ENCODE results near the gene TMEM31.

Gene TMEM31, protein sequence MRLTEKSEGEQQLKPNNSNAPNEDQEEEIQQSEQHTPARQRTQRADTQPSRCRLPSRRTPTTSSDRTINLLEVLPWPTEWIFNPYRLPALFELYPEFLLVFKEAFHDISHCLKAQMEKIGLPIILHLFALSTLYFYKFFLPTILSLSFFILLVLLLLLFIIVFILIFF

DNA sequence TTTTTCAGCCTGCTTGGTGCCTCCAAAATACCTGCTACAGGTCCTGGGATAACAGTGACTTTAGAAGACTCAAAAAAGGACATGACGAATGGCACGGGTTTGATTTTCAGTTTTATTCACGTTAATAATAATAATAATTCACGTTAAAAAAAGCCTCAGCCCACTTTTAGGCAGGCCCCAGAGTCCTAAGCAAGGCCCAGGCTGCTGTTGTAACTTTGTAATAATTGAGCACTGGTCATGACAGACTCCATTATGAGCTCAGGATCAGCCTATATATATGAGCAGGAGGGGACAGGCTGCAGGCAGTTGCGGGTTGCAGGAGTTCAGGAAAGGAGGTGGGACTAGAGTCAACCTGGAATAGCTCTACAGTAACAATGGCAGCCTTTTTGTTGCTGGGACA lies at the start of gene TMEM31:
TMEM31 (plus strand) TSS at position 301 of the 400 bp plus-strand sequence. CDS start 1,350 bp downstream, outside the sequence.
- Histone ChIP-seq H3K27ac (ENCODE audit: extremely low read depth, low read depth, low read length) (no peak within 1 kb of the TSS), H3K4me1 (ENCODE audit: control insufficient read depth, insufficient read depth, low read length) (no peaks in the 10 kb centered on the region), H3K9me3 (ENCODE audit: control insufficient read depth, insufficient read depth, low read depth, low read length) (no peaks in the 10 kb centered on the region), H3K36me3 (ENCODE audit: control insufficient read depth in 2 of 2, insufficient read depth in 1 of 2, low read length in 2 of 2) (no peaks in the 10 kb centered on the region), H3K4me3 (ENCODE audit: low read depth, low read length) (no peak within 1 kb of the TSS)
- no peak for TF ChIP-seq ZNF366 (tag by site-specific recombination; conservative IDR thresholded peaks at IDR 0.05)
- no peak for TF ChIP-seq GLI2 (tag by site-specific recombination; IDR thresholded peaks at IDR 0.05; ENCODE audit: borderline replicate concordance, low read depth)
- TF ChIP-seq, protein P1, sequence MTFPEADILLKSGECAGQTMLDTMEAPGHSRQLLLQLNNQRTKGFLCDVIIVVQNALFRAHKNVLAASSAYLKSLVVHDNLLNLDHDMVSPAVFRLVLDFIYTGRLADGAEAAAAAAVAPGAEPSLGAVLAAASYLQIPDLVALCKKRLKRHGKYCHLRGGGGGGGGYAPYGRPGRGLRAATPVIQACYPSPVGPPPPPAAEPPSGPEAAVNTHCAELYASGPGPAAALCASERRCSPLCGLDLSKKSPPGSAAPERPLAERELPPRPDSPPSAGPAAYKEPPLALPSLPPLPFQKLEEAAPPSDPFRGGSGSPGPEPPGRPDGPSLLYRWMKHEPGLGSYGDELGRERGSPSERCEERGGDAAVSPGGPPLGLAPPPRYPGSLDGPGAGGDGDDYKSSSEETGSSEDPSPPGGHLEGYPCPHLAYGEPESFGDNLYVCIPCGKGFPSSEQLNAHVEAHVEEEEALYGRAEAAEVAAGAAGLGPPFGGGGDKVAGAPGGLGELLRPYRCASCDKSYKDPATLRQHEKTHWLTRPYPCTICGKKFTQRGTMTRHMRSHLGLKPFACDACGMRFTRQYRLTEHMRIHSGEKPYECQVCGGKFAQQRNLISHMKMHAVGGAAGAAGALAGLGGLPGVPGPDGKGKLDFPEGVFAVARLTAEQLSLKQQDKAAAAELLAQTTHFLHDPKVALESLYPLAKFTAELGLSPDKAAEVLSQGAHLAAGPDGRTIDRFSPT (tag by site-specific recombination; IDR thresholded peaks at IDR 0.05), result no peak
- TF ChIP-seq, protein P2, sequence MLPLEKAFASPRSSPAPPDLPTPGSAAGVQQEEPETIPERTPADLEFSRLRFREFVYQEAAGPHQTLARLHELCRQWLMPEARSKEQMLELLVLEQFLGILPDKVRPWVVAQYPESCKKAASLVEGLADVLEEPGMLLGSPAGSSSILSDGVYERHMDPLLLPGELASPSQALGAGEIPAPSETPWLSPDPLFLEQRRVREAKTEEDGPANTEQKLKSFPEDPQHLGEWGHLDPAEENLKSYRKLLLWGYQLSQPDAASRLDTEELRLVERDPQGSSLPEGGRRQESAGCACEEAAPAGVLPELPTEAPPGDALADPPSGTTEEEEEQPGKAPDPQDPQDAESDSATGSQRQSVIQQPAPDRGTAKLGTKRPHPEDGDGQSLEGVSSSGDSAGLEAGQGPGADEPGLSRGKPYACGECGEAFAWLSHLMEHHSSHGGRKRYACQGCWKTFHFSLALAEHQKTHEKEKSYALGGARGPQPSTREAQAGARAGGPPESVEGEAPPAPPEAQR (tag by site-specific recombination; IDR thresholded peaks at IDR 0.05), result no peak
- TF ChIP-seq ZIC2 (tag by site-specific recombination; IDR thresholded peaks at IDR 0.05), result no peak
- TF ChIP-seq, protein P3, sequence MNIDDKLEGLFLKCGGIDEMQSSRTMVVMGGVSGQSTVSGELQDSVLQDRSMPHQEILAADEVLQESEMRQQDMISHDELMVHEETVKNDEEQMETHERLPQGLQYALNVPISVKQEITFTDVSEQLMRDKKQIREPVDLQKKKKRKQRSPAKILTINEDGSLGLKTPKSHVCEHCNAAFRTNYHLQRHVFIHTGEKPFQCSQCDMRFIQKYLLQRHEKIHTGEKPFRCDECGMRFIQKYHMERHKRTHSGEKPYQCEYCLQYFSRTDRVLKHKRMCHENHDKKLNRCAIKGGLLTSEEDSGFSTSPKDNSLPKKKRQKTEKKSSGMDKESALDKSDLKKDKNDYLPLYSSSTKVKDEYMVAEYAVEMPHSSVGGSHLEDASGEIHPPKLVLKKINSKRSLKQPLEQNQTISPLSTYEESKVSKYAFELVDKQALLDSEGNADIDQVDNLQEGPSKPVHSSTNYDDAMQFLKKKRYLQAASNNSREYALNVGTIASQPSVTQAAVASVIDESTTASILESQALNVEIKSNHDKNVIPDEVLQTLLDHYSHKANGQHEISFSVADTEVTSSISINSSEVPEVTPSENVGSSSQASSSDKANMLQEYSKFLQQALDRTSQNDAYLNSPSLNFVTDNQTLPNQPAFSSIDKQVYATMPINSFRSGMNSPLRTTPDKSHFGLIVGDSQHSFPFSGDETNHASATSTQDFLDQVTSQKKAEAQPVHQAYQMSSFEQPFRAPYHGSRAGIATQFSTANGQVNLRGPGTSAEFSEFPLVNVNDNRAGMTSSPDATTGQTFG (tag by site-specific recombination; IDR thresholded peaks at IDR 0.05; ENCODE audit: borderline replicate concordance), result no peak
- no peak for TF ChIP-seq ZNF121 (tag by site-specific recombination; IDR thresholded peaks at IDR 0.05)
- TF ChIP-seq, protein P4, sequence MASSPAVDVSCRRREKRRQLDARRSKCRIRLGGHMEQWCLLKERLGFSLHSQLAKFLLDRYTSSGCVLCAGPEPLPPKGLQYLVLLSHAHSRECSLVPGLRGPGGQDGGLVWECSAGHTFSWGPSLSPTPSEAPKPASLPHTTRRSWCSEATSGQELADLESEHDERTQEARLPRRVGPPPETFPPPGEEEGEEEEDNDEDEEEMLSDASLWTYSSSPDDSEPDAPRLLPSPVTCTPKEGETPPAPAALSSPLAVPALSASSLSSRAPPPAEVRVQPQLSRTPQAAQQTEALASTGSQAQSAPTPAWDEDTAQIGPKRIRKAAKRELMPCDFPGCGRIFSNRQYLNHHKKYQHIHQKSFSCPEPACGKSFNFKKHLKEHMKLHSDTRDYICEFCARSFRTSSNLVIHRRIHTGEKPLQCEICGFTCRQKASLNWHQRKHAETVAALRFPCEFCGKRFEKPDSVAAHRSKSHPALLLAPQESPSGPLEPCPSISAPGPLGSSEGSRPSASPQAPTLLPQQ (tag by site-specific recombination; IDR thresholded peaks at IDR 0.05), result no peak
- TF ChIP-seq KLF8 (tag by site-specific recombination; IDR thresholded peaks at IDR 0.05), result no peak
- TF ChIP-seq GLIS1 (tag by site-specific recombination; IDR thresholded peaks at IDR 0.05), result no peak
- no peak for TF ChIP-seq ZBTB17 (tag by site-specific recombination; IDR thresholded peaks at IDR 0.05)
- ChIA-PET POLR2A (interaction anchor here (0.7 kb wide), 1 partner anchor 15 kb away, joined by 5 read pairs; no protein-coding TSS in a partner anchor), CTCF (interaction anchor here (0.5 to 2.8 kb wide), 21 partner anchors 8 to 540 kb away, joined by 3 to 20 read pairs (median 5); no protein-coding TSS in a partner anchor)

DNA sequence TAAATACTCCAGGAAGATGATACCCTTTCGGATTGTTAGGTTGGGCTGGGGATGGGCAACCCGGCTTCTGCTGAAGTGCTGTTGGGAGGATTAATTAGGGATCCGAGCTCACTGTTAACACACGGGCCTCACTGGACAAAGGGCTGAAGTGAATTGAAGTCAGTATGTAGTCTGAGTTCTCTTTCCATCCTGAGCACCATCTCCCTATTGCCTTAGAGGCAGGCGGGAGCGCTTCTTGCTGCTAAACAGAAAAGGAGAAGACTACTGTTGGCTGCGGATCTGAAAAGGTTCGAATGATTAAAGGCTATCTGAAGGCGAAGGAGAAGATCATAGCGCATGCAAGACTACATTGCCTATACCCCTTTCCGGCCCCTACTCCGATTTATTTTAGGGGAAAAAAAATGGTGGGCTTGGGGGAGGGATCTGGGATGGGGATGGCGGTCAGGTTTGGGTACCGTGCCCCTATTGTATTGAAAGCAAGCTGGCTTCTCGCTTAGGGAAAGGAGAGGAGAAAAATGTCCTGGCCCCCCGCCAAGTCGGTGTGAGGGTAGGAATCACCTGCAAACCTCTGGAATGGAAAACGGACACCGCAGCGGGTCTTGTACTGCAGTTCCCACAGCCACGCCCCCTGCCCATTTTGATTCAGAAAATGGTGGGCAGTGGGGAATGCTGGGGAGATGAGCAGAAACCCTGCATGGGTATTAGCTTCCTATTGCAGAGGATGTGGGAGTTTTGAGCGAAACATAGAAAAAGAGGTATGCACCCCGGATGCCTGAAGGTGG lies 46.5 kb upstream of the TMEM31 start:
- H3K4me1 ChIP-seq (ENCODE audit: control insufficient read depth, insufficient read depth, low read length), result no peaks in the 10 kb centered on the region
- no peak overlapping the region for H3K4me3 ChIP-seq (ENCODE audit: low read depth, low read length)
- H3K27ac ChIP-seq (ENCODE audit: extremely low read depth, low read depth, low read length), result no peak overlapping the region
- no peaks in the 10 kb centered on the region for H3K36me3 ChIP-seq (ENCODE audit: control insufficient read depth in 2 of 2, insufficient read depth in 1 of 2, low read length in 2 of 2)
- no peaks in the 10 kb centered on the region for H3K9me3 ChIP-seq (ENCODE audit: control insufficient read depth, insufficient read depth, low read depth, low read length)
- ChIA-PET CTCF (no interaction called here), POLR2A (no interaction called here)
- TF ChIP-seq, protein P5, sequence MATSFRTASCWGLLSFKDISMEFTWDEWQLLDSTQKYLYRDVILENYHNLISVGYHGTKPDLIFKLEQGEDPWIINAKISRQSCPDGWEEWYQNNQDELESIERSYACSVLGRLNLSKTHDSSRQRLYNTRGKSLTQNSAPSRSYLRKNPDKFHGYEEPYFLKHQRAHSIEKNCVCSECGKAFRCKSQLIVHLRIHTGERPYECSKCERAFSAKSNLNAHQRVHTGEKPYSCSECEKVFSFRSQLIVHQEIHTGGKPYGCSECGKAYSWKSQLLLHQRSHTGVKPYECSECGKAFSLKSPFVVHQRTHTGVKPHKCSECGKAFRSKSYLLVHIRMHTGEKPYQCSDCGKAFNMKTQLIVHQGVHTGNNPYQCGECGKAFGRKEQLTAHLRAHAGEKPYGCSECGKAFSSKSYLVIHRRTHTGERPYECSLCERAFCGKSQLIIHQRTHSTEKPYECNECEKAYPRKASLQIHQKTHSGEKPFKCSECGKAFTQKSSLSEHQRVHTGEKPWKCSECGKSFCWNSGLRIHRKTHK (tag by site-specific recombination; IDR thresholded peaks at IDR 0.05), result no peak
- TF ChIP-seq ZNF24 (tag by site-specific recombination; IDR thresholded peaks at IDR 0.05), result no peak
- no peak for TF ChIP-seq ZNF121 (tag by site-specific recombination; IDR thresholded peaks at IDR 0.05)
- TF ChIP-seq PRDM1 (tag by site-specific recombination; IDR thresholded peaks at IDR 0.05), result no peak
- TF ChIP-seq, protein P6, sequence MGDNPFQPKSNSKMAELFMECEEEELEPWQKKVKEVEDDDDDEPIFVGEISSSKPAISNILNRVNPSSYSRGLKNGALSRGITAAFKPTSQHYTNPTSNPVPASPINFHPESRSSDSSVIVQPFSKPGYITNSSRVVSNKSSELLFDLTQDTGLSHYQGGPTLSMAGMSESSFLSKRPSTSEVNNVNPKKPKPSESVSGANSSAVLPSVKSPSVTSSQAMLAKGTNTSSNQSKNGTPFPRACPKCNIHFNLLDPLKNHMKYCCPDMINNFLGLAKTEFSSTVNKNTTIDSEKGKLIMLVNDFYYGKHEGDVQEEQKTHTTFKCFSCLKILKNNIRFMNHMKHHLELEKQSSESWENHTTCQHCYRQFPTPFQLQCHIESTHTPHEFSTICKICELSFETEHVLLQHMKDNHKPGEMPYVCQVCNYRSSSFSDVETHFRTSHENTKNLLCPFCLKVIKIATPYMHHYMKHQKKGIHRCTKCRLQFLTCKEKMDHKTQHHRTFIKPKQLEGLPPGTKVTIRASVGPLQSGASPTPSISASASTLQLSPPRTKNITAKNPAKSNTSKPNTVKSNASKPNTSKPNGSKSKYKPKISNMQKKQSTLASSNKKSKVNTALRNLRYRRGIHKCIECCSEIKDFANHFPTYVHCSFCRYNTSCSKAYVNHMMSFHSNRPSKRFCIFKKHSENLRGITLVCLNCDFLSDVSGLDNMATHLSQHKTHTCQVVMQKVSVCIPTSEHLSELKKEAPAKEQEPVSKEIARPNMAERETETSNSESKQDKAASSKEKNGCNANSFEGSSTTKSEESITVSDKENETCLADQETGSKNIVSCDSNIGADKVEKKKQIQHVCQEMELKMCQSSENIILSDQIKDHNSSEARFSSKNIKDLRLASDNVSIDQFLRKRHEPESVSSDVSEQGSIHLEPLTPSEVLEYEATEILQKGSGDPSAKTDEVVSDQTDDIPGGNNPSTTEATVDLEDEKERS (tag by site-specific recombination; IDR thresholded peaks at IDR 0.05), result no peak
- TF ChIP-seq, protein P7, sequence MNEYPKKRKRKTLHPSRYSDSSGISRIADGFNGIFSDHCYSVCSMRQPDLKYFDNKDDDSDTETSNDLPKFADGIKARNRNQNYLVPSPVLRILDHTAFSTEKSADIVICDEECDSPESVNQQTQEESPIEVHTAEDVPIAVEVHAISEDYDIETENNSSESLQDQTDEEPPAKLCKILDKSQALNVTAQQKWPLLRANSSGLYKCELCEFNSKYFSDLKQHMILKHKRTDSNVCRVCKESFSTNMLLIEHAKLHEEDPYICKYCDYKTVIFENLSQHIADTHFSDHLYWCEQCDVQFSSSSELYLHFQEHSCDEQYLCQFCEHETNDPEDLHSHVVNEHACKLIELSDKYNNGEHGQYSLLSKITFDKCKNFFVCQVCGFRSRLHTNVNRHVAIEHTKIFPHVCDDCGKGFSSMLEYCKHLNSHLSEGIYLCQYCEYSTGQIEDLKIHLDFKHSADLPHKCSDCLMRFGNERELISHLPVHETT (tag by site-specific recombination; IDR thresholded peaks at IDR 0.05), result no peak
- no peak for TF ChIP-seq TRIM28 (IDR thresholded peaks at IDR 0.05; ENCODE audit: borderline replicate concordance, low read length)
- no peak for TF ChIP-seq ZNF701 (tag by site-specific recombination; IDR thresholded peaks at IDR 0.05)

Measured in HEK293 (cell line).